NCI-H2107 treated with DMSO at 0.1 percent for 48 hours (cell line): ENCODE data around the gene PUS10.
"Not testable (repeated sequence)": the region's sequence is repeated elsewhere in the genome, so short reads cannot be mapped to it uniquely, and the experiment has no call there.

ENCODE experiments used
- DNase-seq: peaks from one replicate; lab custom pipeline; 2025; ENCODE audit not compliant: unreplicated experiment; lab: John Stamatoyannopoulos, UW

Gene PUS10

GRCh38 chr2:61013382-61013781 is 4.7 kb downstream of the PUS10 start:
- DNase-seq: no peak

- DNase-seq: not testable (repeated sequence)
Observed at GRCh38 chr2:61012303-61012702, 5.8 kb downstream of the PUS10 start.

DNA sequence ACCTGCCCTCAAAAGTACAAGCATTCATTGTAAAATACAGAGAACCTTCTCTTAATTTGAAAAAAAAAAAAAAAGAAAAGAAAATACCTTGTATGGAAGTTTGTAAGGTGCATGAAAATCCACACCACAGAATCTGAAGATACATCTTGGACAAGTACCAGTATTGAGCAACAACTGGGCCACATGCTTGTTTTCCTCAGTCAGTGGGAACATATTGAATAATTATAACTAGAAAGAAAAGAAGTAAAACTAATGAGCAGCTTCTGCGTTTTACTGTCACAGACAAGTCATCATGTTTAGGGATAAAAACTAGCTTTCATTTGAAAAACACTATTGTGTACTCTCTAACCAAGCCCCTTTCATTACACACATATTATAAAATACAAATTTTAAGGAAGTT is 6.4 kb downstream of the PUS10 start:
- DNase-seq: no peak

- no peak for DNase-seq
Observed at GRCh38 chr2:61009355-61009754, 8.7 kb downstream of the PUS10 start.

DNA sequence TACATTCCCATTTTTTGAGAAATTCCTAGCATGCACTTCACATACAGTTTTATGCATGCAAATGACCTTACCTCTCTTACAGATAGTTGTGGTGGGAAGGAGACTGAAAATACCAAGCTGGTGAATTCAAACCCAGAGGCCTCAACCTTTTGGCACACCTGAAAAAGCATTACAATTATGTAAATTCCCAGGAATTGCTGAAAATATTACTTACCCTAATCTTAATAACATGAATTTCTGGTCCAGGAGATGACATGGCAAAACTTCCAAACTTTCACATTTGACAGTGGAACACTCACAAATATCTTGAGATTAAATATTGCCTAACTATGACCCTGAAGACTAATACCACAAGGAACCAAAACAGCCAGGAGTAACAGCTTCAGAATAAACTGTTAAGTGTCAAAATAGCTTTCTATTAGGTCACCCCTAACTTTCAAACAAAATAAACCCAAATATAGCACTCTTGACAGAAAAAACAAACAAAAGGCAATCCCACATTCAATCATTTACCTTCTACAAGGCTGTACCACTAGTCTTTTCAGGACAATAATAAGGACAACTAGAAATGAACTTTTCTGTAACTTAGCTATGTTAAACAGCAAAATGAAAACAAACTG is 11.5 kb downstream of the PUS10 start:
- DNase-seq: no peak

DNA sequence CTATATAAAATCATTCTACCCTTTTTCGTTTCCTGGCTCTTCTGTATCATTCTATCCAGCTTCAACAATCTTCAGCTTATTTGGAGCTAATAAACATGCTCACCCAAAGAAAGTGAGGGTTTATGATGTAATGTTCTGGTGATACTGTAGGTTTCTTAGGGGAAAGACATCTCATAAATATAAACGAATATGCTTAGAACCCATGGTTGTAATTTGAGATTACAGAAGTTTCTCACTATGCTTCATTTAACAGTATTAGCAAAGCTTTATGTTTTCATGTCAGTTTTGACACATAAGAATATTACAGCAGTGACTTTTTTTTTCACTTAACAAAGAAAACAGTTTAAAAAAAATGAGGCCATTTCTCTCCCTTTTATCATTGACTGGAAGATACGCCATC is 12.3 kb downstream of the PUS10 start:
- DNase-seq: no peak

DNA sequence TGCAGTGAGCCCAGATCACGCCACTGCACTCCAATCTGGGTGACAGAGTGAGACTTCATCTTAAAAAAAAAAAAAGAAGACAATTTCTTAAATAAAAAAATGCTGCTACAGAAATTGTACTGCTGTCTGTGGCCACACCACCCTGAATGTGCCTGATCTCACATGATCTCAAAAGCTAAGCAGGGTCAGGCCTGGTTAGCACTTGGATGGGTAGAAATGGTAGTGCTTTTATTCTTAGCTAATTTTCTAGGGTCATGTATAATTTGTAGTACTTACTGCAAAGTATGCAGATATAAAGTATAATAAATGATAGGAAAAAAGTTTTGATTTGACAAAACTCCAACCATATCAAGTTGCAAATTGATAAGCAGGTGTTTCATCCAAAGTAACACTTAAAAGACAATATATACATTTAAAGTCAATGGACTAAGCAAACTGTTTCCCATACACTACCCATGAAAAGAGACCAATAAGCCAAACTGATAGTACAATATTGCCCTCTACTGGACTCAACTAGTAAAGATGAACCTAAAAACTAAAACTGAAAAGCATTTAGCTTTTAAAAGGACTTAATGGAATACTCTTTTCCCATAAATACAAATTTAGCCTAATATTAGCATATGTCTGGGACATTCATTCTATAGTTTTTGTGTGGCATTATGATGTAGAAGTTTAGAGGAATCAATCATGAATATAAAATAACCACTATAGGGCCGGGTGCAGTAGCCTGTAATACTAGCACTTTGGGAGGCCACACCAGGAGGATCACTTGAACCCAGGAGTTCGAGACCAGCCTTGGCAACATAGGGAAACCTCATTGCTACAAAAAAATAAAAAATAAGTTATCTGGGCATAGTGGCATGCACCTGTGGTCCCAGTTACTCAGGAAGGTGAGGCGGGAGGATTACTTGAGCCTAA is 19.2 kb downstream of the PUS10 start:
- DNase-seq: peak; percentile 83

- DNase-seq: no peak
Observed at GRCh38 chr2:60994131-60994530, 23.9 kb downstream of the PUS10 start.

DNA sequence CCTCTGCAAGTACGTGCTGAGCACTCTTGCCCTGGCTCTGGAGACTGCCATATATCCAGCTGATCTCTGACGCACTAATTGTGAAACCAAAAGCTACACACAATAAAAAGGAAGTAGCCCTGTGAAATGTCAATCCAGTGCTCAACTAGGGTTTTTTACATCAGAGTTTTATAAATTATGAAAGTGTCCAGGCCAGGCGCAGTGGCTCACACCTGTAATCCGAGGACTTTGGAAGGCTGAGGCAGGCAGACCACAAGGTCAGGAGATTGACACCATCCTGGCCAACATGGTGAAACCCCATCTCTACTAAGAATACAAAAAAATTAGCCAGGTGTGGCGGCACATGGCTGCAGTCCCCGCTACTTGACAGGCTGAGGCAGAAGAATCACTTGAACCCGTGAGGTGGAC is 25.1 kb downstream of the PUS10 start:
- no peak for DNase-seq

DNA sequence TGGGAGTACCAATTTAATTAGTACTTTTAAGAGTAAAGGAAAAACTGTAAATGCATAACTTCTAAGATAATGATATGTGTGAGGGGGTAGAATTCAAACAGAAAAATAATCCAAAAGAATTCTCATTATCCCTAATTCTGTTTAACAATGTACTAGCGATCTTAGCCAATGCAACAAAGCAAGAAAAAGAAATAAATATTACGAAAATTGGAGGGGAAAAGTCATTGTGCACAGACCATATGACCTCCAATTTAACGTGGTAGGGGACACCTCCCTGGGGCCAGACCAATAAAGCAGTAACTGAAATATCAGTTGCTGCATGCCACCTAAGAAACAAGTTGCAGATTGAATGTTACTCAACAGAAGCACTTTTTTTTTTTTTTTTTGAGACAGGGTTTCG is 26.4 kb downstream of the PUS10 start:
- DNase-seq: no peak

GRCh38 chr2:60989259-60989658 is 28.8 kb downstream of the PUS10 start:
- no peak for DNase-seq

DNA sequence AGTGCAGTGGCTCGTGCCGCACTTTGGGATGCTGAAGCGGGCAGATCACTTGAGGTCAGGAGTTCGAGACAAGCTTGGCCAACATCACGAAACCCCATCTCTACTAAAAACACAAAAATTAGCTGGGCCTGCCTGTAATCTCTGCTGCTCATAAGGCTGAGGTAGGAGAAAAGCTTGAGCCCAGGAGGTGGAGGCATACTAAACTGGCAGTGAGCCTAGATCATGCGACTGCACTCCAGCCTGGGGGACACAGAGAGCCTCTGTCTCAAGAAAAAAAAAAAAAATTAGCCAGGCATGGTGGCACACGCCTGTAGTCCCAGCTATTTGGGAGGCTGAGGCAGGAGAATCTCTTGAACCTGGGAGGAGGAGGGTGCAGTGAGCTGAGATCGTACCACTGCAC is 30.4 kb downstream of the PUS10 start:
- not testable (repeated sequence) for DNase-seq

DNA sequence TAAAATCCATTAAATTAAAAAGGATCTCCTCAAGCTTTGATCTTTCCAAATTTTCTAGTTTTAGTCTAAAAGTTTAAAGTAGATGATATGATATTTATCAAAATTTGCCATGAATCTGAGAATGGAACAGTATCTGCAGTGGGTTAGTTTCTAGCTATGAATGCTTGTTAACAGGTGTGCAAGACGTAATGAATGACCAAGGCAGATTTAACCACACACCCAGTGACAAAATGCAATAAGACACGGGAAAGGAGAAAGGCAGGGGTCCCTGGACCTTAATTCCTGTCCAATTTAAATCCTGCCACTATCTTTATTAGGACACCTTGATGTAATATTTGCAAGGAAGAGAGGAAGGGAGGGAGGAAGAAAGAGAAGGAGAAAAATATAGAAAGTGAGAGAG is 31.0 kb downstream of the PUS10 start:
- no peak for DNase-seq

- DNase-seq: no peak
Observed at GRCh38 chr2:60984720-60985119, 33.3 kb downstream of the PUS10 start.

DNA sequence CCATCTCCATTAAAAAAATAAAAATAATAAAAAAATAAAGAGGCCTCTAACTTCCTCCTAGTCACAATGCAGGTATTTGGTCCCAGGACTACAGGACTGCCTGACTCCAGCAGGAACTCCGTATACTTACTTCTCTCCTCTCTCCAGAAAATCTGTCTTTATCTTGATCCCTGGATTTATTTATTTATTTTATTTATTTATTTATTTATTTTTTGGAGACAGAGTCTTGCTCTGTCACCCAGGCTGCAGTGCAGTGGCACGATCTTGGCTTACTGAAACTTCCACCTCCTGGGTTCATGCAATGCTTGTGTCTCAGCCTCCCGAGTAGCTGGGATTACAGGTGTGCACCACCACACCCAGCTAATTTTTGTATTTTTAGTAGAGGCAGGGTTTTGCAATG is 36.0 kb downstream of the PUS10 start:
- DNase-seq: not testable (repeated sequence)

- DNase-seq: no peak
Observed at GRCh38 chr2:60980071-60980815, 37.8 kb downstream of the PUS10 start.

GRCh38 chr2:60979231-60979630 is 38.8 kb downstream of the PUS10 start:
- DNase-seq: no peak

- no peak for DNase-seq
Observed at GRCh38 chr2:60977562-60977895, 40.5 kb downstream of the PUS10 start.

DNA sequence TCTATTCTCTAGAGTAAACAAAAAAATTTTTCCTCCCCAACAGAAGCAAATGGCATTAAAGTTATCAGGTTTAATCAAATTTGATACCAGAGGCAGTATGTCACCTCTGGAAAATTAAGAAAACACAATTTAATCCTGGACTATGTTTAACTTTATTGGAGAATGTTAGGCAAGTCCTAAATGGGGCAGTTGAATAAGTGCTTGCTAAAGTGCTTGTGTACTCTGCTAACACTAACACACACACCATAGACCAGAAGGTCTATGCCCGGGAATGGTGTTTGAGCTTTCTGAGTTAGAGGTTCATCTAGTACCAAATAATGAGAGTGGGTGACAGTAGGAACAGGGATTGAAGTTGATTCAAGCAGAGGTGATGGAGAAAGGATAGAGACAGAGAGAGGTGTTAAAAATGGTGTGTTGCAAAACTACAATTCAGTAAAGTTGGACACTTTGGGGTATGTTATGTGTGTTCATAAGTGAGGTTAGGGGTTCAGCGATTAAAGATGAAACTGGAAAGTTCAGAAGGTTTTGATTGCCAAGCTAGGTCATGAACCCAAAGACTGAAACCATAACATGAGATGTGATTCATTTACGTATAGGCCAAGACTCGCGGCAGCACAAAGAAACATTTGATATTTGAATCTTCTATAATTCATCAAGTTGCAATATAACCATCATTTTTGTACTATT is 41.0 kb downstream of the PUS10 start:
- no peak for DNase-seq

- DNase-seq: no peak
Observed at GRCh38 chr2:60976256-60976850, 41.7 kb downstream of the PUS10 start.

GRCh38 chr2:60974652-60975051 is 43.4 kb downstream of the PUS10 start:
- DNase-seq: no peak
